Parathyroid adenoma (tissue), 2 donors: ENCODE data around the gene RAB3D.
A peak's percentile ranks its signal among the peaks of the same experiment; 100 is the strongest.
"Not testable (repeated sequence)": the region's sequence is repeated elsewhere in the genome, so short reads cannot be mapped to it uniquely, and the experiment has no call there.

ENCODE experiments used
- H2AFZ ChIP-seq: fragments of 300-600 bp; sonication (generic); one replicate; pipeline ENCODE4 v1.7.0; 2017; ENCODE audit warnings: antibody characterized with exemption, mild to moderate bottlenecking
- H3K27ac ChIP-seq: fragments of 300-600 bp; sonication (generic); one replicate; pipeline ENCODE4 v1.7.0; 2017
- H3K27me3 ChIP-seq: fragments of 300-600 bp; sonication (generic); one replicate; pipeline ENCODE4 v1.7.0; 2017; ENCODE audit warnings: low read length; ENCODE audit not compliant: control insufficient read depth, insufficient read depth
- H3K36me3 ChIP-seq: fragments of 300-600 bp; sonication (generic); one replicate; pipeline ENCODE4 v1.7.0; 2017; ENCODE audit warnings: low read length; ENCODE audit not compliant: control insufficient read depth, insufficient read depth
- H3K4me1 ChIP-seq: fragments of 300-600 bp; sonication (generic); one replicate; pipeline ENCODE4 v1.7.0; 2017; ENCODE audit warnings: control low read depth
- H3K4me2 ChIP-seq: fragments of 300-600 bp; sonication (generic); one replicate; pipeline ENCODE4 v1.7.0; 2017; ENCODE audit warnings: low read length
- H3K4me3 ChIP-seq: fragments of 300-600 bp; sonication (generic); one replicate; pipeline ENCODE4 v1.7.0; 2017; ENCODE audit warnings: low read depth, low read length
- H3K79me2 ChIP-seq: fragments of 300-600 bp; sonication (generic); one replicate; pipeline ENCODE4 v1.7.0; 2017; ENCODE audit warnings: control low read depth
- H3K9ac ChIP-seq: fragments of 300-600 bp; sonication (generic); one replicate; pipeline ENCODE4 v1.7.0; 2017; ENCODE audit warnings: mild to moderate bottlenecking
- H3K9me3 ChIP-seq: fragments of 300-600 bp; sonication (generic); one replicate; pipeline ENCODE4 v1.7.0; 2017; ENCODE audit warnings: low read length; ENCODE audit not compliant: control insufficient read depth
- TF ChIP-seq, protein P1 (sequence below): fragments of 300-600 bp; sonication (generic); IDR thresholded peaks from one replicate; pipeline ENCODE4 v1.7.0; 2017; ENCODE audit warnings: antibody characterized with exemption, mild to moderate bottlenecking
- donor health status: primary hyperparathyroidism.

The RAB3D gene

DNA sequence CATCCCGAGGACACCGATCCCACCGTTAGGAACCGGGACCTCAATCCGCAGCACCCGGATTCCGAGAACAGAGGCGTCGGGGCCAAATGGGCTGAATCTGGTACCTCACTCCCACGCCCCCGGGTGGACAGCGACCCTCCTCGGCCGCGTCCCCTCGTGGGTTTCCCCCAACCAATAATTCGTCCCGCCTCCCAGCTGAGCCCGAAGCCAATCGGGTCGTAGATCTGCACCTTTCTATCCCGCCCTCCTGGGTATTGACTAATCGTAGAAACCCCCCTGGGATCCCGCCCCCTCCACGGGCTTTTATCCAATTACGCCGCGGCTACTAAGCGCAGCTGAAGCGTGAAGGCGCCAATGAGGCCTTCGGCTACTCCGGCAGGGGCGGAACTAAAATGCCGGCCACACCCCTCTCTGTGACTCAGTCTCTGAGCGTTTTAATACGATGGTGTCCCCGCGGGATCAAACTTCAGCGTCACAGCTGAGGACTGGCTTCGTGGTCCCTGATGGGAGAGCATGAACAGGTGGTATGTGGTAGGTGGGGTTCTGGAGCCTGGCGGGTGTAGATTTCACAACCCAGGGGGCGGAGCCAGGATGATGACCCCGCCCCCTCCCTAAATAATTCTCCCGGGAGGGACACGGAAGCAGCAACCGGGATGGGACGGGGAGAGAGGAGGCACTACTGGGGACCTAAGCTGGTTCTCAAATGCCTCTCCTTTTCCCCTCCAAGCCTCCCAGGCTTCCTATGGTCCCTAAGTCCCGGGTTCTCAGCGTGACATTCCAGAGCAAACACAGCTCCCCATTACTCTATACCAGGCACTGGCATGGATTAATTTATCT is 6.9 kb upstream of the RAB3D start, which contains the start of the genes CCDC159 and TMEM205:
CCDC159 (plus strand) TSS at position 416 of the 837 bp plus-strand sequence; CDS start at position 504, 88 bp downstream.
TMEM205 (minus strand) TSS at position 165 of the 837 bp plus-strand sequence. CDS start 649 bp downstream, outside the sequence.
- Histone ChIP-seq H3K27me3 (no peaks in the 10 kb centered on the region), H3K4me1 (peaks cover 19% of the 10 kb centered on the region), H3K79me2 (no peaks in the 10 kb centered on the region), H3K4me2 (peak within 1 kb of the TSS; percentile 97), H3K4me3 (peak within 1 kb of the TSS; percentile 97), H3K36me3 (no peaks in the 10 kb centered on the region), H3K27ac (peak within 1 kb of the TSS; percentile 70), H3K9ac (no peak within 1 kb of the TSS), H2AFZ (peak within 1 kb of the TSS; percentile 91), H3K9me3 (no peaks in the 10 kb centered on the region)
- TF ChIP-seq, protein P1, sequence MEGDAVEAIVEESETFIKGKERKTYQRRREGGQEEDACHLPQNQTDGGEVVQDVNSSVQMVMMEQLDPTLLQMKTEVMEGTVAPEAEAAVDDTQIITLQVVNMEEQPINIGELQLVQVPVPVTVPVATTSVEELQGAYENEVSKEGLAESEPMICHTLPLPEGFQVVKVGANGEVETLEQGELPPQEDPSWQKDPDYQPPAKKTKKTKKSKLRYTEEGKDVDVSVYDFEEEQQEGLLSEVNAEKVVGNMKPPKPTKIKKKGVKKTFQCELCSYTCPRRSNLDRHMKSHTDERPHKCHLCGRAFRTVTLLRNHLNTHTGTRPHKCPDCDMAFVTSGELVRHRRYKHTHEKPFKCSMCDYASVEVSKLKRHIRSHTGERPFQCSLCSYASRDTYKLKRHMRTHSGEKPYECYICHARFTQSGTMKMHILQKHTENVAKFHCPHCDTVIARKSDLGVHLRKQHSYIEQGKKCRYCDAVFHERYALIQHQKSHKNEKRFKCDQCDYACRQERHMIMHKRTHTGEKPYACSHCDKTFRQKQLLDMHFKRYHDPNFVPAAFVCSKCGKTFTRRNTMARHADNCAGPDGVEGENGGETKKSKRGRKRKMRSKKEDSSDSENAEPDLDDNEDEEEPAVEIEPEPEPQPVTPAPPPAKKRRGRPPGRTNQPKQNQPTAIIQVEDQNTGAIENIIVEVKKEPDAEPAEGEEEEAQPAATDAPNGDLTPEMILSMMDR: no peak

DNA sequence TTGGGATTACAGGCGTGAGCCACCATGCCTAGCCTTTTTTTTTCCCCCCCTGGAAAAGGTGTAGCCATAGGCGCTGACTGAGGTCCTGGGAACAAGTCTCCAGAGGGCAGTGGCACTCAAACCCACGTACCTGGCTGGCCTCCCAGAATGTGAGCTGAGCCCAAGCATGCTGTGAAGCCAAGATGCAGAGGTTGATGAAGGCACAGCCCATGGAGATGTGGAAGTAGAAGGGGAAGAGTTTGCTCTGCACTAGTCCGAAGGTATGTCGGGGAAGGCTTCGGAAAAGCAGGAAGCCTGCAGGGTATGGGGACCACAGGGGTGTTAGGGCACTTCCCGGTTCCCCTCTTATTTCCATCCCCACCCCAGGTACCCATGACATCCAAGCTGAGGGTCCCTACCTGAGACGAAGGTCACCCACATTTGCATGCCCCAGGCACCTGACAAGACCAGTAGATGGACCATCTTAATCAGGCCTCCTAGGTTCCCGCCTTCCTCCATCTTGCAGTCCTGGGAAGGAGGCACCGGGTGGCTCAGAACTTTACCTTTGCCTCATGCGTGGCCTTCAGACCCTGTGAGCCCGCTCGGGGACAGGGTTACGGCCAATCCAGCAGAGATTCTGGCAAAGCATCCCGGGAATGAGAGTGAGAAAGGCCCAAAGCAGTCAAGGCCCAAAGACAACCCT is 5.8 kb upstream of the RAB3D start:
- Histone ChIP-seq H3K79me2 (no peaks in the 10 kb centered on the region), H3K27me3 (no peaks in the 10 kb centered on the region), H3K4me1 (peaks cover 19% of the 10 kb centered on the region), H3K4me2 (peak overlapping the region; percentile 97), H3K9me3 (no peaks in the 10 kb centered on the region), H3K4me3 (peak overlapping the region; percentile 97), H2AFZ (peak overlapping the region; percentile 91), H3K9ac (no peak overlapping the region), H3K27ac (peak overlapping the region; percentile 59), H3K36me3 (no peaks in the 10 kb centered on the region)
- TF ChIP-seq, protein P1: no peak

DNA sequence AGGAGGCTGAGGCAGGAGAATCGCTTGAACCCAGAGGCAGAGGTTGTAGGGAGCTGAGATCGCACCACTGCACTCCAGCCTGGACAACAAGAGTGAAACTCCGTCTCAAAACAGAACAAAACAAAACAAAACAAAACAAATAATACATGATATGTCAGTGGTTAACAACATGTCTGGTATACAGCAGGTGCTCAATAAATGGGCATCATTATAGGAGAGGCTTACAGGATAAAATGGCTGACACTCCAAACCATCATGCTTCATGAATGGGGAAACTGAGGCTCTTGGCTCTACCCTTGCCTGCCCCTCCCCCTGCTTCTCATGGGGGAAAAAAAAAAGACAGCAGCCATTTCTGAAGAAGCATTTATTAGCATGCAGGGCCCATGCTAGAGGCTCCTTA is 3.0 kb upstream of the RAB3D start:
- H3K4me2 ChIP-seq: no peak overlapping the region
- H3K27me3 ChIP-seq: no peaks in the 10 kb centered on the region
- no peaks in the 10 kb centered on the region for H3K9me3 ChIP-seq
- H3K79me2 ChIP-seq: peaks cover 4% of the 10 kb centered on the region
- H3K36me3 ChIP-seq: no peaks in the 10 kb centered on the region
- TF ChIP-seq, protein P1: no peak
- no peak overlapping the region for H3K9ac ChIP-seq
- peaks cover 28% of the 10 kb centered on the region for H3K4me1 ChIP-seq
- H3K4me3 ChIP-seq: no peak overlapping the region
- no peak overlapping the region for H2AFZ ChIP-seq
- no peak overlapping the region for H3K27ac ChIP-seq

DNA sequence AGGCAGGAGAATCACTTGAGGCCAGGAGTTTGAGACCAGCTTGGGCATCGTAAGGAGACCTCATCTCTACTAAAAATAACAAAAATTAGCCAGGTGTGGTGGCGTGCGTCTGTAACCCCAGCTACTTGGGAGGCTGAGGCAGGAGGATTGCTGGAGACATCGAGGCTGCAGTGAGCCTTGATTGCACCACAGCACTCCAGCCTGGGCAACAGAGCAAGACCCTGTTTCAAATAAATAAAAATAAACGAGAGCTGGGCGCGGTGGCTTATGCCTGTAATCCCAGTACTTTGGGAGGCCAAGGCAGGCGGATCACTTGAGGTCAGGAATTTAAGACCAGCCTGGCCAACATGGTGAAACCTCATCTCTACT is 626 bp upstream of the RAB3D start:
- not testable (repeated sequence) for H3K9ac ChIP-seq

DNA sequence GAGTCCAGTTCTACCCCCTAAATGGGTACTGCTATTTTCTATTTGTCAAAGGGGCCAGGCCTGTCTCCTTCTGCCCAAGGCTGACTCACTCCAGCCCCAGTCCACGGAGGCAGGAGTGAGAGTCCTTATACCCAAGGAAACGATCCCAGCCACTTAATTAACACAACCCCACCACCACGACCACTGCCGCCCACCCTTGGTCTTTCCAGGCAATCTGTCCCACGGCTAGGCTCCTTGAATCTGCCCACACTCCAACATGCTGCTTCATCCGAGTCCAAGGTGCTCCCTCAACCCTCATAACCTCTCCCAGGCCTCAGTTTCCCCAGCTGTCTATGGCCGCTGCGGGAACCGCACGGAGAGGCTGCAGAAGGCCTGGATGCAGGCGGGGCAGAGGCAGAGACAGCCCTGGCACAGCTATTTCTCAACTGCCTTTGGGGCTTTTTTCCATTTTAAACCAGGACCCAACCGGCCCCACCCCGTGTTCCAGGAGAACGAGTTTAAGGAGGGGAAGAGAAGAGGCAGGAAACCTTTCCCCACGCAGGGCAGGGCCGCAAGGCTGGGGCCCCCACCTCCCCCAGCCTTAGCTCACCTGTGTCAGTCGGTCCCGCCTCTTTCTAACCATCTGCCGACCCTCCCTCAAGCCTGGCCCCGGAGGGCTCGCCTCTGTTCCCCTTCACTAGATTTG is 746 bp downstream of the RAB3D start:
- Histone ChIP-seq H2AFZ (peak overlapping the region; percentile 94), H3K4me3 (peak overlapping the region; percentile 66), H3K4me2 (peak overlapping the region; percentile 94), H3K36me3 (no peaks in the 10 kb centered on the region), H3K27me3 (no peaks in the 10 kb centered on the region), H3K9ac (no peak overlapping the region), H3K9me3 (no peaks in the 10 kb centered on the region), H3K79me2 (peaks cover 4% of the 10 kb centered on the region), H3K27ac (peak overlapping the region; percentile 74), H3K4me1 (peaks cover 9% of the 10 kb centered on the region)
- TF ChIP-seq, protein P1: no peak

More for the DNA sequence above, 626 bp upstream of the RAB3D start:
- Histone ChIP-seq H3K4me1 (peaks cover 20% of the 10 kb centered on the region), H3K4me3 (peak overlapping the region; percentile 66), H3K4me2 (peak overlapping the region; percentile 94), H2AFZ (peak overlapping the region; percentile 94), H3K27ac (peak overlapping the region; percentile 74)
- not testable (repeated sequence) for H3K27me3 ChIP-seq, H3K79me2 ChIP-seq, H3K36me3 ChIP-seq, H3K9me3 ChIP-seq
